Keratinocyte (primary cell): Measurements from ENCODE around the gene ITPR2. TPM values are rescaled to one million over a fixed set of nuclear protein-coding genes. Genes with fewer than 3 reads are reported as not detected.

Experiments used
- DNase-seq: peaks from one replicate; pipeline ENCODE4 v3.0.0-alpha.2; 2011; ENCODE audit warnings: low read depth, missing footprints, low spot score
- FAIRE-seq: peaks from 2 replicates; lab custom pipeline; 2011; peaks lifted over from hg19 to GRCh38; lab: Jason Lieb, UNC
- H2AFZ ChIP-seq: 2 replicates; pipeline ENCODE4 v1.6.0; 2012; ENCODE audit warnings: low read length, control low read depth, inconsistent platforms; ENCODE audit not compliant: control insufficient read depth
- H3K27ac ChIP-seq: 2 replicates; pipeline ENCODE4 v1.5.1; 2011; ENCODE audit warnings: low read length; ENCODE audit not compliant: control insufficient read depth, insufficient read depth
- H3K27me3 ChIP-seq: 3 replicates; pipeline ENCODE4 v1.6.0; 2011; ENCODE audit warnings: low read length; ENCODE audit not compliant: control insufficient read depth, insufficient read depth; ENCODE audit errors: extremely low read depth
- H3K36me3 ChIP-seq, 2 experiments: 2 replicates in 1 of 2; 3 replicates in 1 of 2; pipeline ENCODE4 v1.5.1; 2011; ENCODE audit warnings: low read length in 2 of 2, mild to moderate bottlenecking in 1 of 2; ENCODE audit not compliant: control insufficient read depth in 2 of 2, insufficient read depth in 2 of 2; ENCODE audit errors: extremely low read depth in 1 of 2
- H3K4me1 ChIP-seq: 3 replicates; pipeline ENCODE4 v1.5.1; 2011; ENCODE audit warnings: low read length; ENCODE audit not compliant: control insufficient read depth, insufficient read depth; ENCODE audit errors: extremely low read depth
- H3K4me2 ChIP-seq: 3 replicates; pipeline ENCODE4 v1.6.0; 2011; ENCODE audit warnings: low read depth, low read length; ENCODE audit not compliant: control insufficient read depth, insufficient read depth; ENCODE audit errors: extremely low read depth
- H3K4me3 ChIP-seq, 3 experiments: fragments of 200-600 bp in 1 of 3; sonication (generic) in 1 of 3; 2 replicates in 2 of 3; 3 replicates in 1 of 3; pipeline ENCODE4 v1.5.1; 2011 to 2016; ENCODE audit warnings: low read length in 3 of 3, mild to moderate bottlenecking in 3 of 3, control low read depth in 2 of 3, inconsistent platforms in 1 of 3, low read depth in 1 of 3, mixed read lengths in 1 of 3, mixed run types in 1 of 3, moderate library complexity in 1 of 3; ENCODE audit not compliant: control insufficient read depth in 2 of 3, insufficient read depth in 2 of 3; ENCODE audit errors: extremely low read depth in 1 of 3
- H3K79me2 ChIP-seq: 2 replicates; pipeline ENCODE4 v1.6.0; 2012; ENCODE audit warnings: low read length; ENCODE audit not compliant: control insufficient read depth, insufficient read depth
- H3K9ac ChIP-seq: 3 replicates; pipeline ENCODE4 v1.6.0; 2011; ENCODE audit warnings: low read length; ENCODE audit not compliant: control insufficient read depth, insufficient read depth; ENCODE audit errors: extremely low read depth
- H3K9me1 ChIP-seq: 3 replicates; pipeline ENCODE4 v1.6.0; 2011; ENCODE audit warnings: low read length; ENCODE audit not compliant: control insufficient read depth, insufficient read depth; ENCODE audit errors: extremely low read depth
- H3K9me3 ChIP-seq: 2 replicates; pipeline ENCODE4 v1.5.1; 2012; ENCODE audit warnings: low read depth, low read length; ENCODE audit not compliant: control insufficient read depth
- H4K20me1 ChIP-seq: 3 replicates; pipeline ENCODE4 v1.6.0; 2011; ENCODE audit warnings: low read length; ENCODE audit not compliant: control insufficient read depth, insufficient read depth; ENCODE audit errors: extremely low read depth
- EZH2 ChIP-seq: IDR thresholded peaks from one replicate; pipeline ENCODE4 v1.6.1; 2012; ENCODE audit warnings: inconsistent platforms, mild to moderate bottlenecking, low read length, moderate library complexity
- dilution Hi-C: fragments of 300-500 bp; cut with MboI; formaldehyde crosslinking; loops from one replicate; pipeline ENCODE4 v1.7.0; 2020; ENCODE audit warnings: low sequenced_read_pairs; ENCODE audit not compliant: extremely low pct_ligation_motif_present
- polyA plus RNA-seq, 5 experiments: library from polyadenylated mRNA; depleted of rRNA in 3 of 5; stranded (reverse) in 3 of 5; stranded (forward) in 1 of 5; unstranded in 1 of 5; fragments of >200 nt; gene quantifications; 1 replicate in 1 of 5; 2 replicates in 3 of 5; 3 replicates in 1 of 5; pipeline versions ENCODE4 v1.2.1 to v1.2.3, GENCODE V29; 2011 to 2012; ENCODE audit warnings: missing spikeins in 2 of 5, low read depth in 1 of 5, low replicate concordance in 1 of 5
- TF ChIP-seq, protein P1 (sequence below), 3 experiments: IDR thresholded peaks in 1 of 3; conservative IDR thresholded peaks in 1 of 3; optimal IDR thresholded peaks in 1 of 3; 2 replicates in 2 of 3; 3 replicates in 1 of 3; pipeline versions ENCODE3 to v1.5.1; 2011; ENCODE audit warnings: low read length in 3 of 3, mild to moderate bottlenecking in 3 of 3, moderate library complexity in 2 of 3, control low read depth in 1 of 3, inconsistent platforms in 1 of 3; ENCODE audit not compliant: insufficient read depth in 2 of 3; ENCODE audit errors: extremely low read depth in 1 of 3

The ITPR2 gene
- polyA plus RNA-seq, 1 donor (not counting 4 experiments of a cell fraction or from before 2014, with no cell fraction given) = 7.6 TPM

DNA sequence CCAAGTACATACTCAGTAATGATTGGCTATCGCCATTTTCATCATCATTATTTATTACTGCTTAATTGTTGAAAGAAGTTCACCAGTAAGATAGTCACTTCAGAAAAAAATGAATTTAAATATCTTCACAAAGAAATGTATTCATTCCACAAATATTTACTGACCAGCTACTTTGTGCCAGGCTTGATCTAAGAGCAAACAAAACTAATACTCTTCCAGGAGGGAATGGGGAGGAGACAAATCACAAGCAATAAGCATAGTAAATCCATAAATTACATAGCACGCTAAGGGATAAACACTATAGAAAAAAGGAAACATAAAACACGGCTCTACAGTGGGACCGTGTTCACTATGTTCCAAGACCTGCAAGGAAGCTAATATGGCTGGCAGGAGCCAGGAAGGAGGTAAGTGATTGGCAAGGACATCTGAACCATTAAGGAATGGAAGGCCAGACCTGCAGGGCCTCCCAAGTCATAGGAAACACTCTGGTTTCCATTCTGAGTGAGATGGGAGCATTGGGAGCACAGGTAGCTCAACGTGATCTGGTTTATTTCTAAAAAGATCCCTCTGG is 27.5 kb downstream of the ITPR2 start:
- dilution Hi-C loops = no loop called here
- Histone ChIP-seq H3K4me3 (no peak overlapping the region), H3K9me1 (no peaks in the 10 kb centered on the region), H3K36me3 (no peaks in the 10 kb centered on the region), H3K27me3 (no peaks in the 10 kb centered on the region), H3K27ac (no peak overlapping the region), H3K9ac (no peak overlapping the region), H3K4me2 (no peak overlapping the region), H3K9me3 (no peaks in the 10 kb centered on the region), H3K79me2 (peaks cover 4% of the 10 kb centered on the region), H4K20me1 (no peaks in the 10 kb centered on the region), H2AFZ (no peak overlapping the region), H3K4me1 (peaks cover 18% of the 10 kb centered on the region)
- no peak for TF ChIP-seq EZH2
- TF ChIP-seq, protein P1, sequence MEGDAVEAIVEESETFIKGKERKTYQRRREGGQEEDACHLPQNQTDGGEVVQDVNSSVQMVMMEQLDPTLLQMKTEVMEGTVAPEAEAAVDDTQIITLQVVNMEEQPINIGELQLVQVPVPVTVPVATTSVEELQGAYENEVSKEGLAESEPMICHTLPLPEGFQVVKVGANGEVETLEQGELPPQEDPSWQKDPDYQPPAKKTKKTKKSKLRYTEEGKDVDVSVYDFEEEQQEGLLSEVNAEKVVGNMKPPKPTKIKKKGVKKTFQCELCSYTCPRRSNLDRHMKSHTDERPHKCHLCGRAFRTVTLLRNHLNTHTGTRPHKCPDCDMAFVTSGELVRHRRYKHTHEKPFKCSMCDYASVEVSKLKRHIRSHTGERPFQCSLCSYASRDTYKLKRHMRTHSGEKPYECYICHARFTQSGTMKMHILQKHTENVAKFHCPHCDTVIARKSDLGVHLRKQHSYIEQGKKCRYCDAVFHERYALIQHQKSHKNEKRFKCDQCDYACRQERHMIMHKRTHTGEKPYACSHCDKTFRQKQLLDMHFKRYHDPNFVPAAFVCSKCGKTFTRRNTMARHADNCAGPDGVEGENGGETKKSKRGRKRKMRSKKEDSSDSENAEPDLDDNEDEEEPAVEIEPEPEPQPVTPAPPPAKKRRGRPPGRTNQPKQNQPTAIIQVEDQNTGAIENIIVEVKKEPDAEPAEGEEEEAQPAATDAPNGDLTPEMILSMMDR (optimal IDR thresholded peaks at IDR 0.05 in 1 of 3, IDR thresholded peaks at IDR 0.05 in 1 of 3, conservative IDR thresholded peaks at IDR 0.05 in 1 of 3; ENCODE audit: extremely low read depth in 1 of 3, insufficient read depth in 2 of 3, low read length in 3 of 3) = no peak
- FAIRE-seq (no peak), DNase-seq (no peak)

DNA sequence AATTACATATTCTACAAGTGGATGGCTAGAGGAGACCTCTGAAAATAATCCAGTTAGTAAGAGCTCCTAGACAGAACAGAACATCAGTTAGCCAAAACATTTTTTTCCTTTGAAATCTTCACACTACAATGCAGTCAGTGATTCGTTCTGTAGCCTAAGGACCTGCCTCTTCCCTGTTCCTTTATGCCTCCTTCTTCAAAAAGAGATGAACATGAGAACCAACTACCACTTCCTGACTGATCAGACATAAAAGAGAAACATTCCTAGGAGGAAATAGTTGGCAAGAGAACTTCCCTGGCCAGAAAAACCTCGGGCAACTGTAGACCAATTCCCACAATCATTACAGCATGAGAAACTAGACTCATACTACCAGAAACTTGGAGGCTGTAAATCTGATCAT is 29.4 kb downstream of the ITPR2 start:
- H3K36me3 ChIP-seq = no peaks in the 10 kb centered on the region
- peaks cover 21% of the 10 kb centered on the region for H3K4me1 ChIP-seq
- no peaks in the 10 kb centered on the region for H3K27me3 ChIP-seq
- no peaks in the 10 kb centered on the region for H4K20me1 ChIP-seq
- peak overlapping the region; percentile 74 for H3K4me2 ChIP-seq
- FAIRE-seq (peak; percentile 75), DNase-seq (no peak)
- no peak overlapping the region for H3K9ac ChIP-seq
- TF ChIP-seq, protein P1 (optimal IDR thresholded peaks at IDR 0.05 in 1 of 3, IDR thresholded peaks at IDR 0.05 in 1 of 3, conservative IDR thresholded peaks at IDR 0.05 in 1 of 3; ENCODE audit: extremely low read depth in 1 of 3, insufficient read depth in 2 of 3, low read length in 3 of 3) = no peak
- TF ChIP-seq EZH2 = no peak
- peak overlapping the region; percentile 0 for H2AFZ ChIP-seq
- H3K9me1 ChIP-seq = no peaks in the 10 kb centered on the region
- H3K79me2 ChIP-seq = peaks cover 4% of the 10 kb centered on the region
- no peak overlapping the region for H3K4me3 ChIP-seq
- dilution Hi-C loops = no loop called here
- H3K27ac ChIP-seq = peak overlapping the region; percentile 0
- no peaks in the 10 kb centered on the region for H3K9me3 ChIP-seq
